Activated B cell treated with CpG ODN at 0.5 μM for 24 hours (primary cell): ENCODE measurements around the gene GREM1. TPM values are rescaled to one million over a fixed set of nuclear protein-coding genes. Genes with fewer than 3 reads are reported as not detected.

Source experiments
- ATAC-seq: fragments of 200-7000 bp; cut with Tn5 transposase; one replicate; pipeline ENCODE4 v1.10.0; 2021; ENCODE audit warnings: low read depth, mild to moderate bottlenecking, moderate library complexity
- CTCF ChIA-PET: fragments of 350-600 bp; sonication (Branson Sonifier 250); formaldehyde crosslinking; loops from one replicate; lab custom pipeline; 2021; ENCODE audit warnings: antibody characterized with exemption; lab: Charles Lee
- POLR2A ChIA-PET: fragments of 350-600 bp; sonication (Branson Sonifier 250); formaldehyde crosslinking; loops from one replicate; lab custom pipeline; 2021; ENCODE audit warnings: antibody characterized with exemption; lab: Charles Lee
- DNase-seq: peaks from one replicate; pipeline ENCODE4 v3.0.0; 2022
- H3K27ac Mint-ChIP-seq: one replicate; pipeline ENCODE4 v1.8.0; 2020; ENCODE audit warnings: mixed read lengths
- H3K27me3 Mint-ChIP-seq: one replicate; pipeline ENCODE4 v1.8.0; 2021; ENCODE audit warnings: mixed read lengths
- H3K36me3 Mint-ChIP-seq: one replicate; pipeline ENCODE4 v1.8.0; 2021; ENCODE audit warnings: low read depth, mixed read lengths
- H3K4me1 Mint-ChIP-seq: one replicate; pipeline ENCODE4 v1.8.0; 2021; ENCODE audit warnings: mixed read lengths
- H3K4me3 Mint-ChIP-seq: one replicate; pipeline ENCODE4 v1.8.0; 2020; ENCODE audit warnings: mild to moderate bottlenecking, mixed read lengths
- H3K9me3 Mint-ChIP-seq: one replicate; pipeline ENCODE4 v1.8.0; 2020; ENCODE audit warnings: mixed read lengths
- CTCF ChIP-seq: fragments of 200-600 bp; IDR thresholded peaks from one replicate; pipeline ENCODE4 v1.8.0; 2022; ENCODE audit warnings: antibody characterized with exemption, mild to moderate bottlenecking
- intact Hi-C: fragments of 100-400 bp; cut with micrococcal nuclease; formaldehyde crosslinking; loops from one replicate; pipeline ENCODE4 v1.15.1; 2024
- total RNA-seq: library from RNA; stranded (reverse); gene quantifications from 2 replicates; pipeline ENCODE4 v1.2.3, GENCODE V29; 2022

The GREM1 gene
- total RNA-seq, 1 donor from 2014 or later: not detected

GRCh38 chr15:32694222-32694983, 23.4 kb upstream of the GREM1 start:
- no peak for TF ChIP-seq CTCF
- H3K4me1 Mint-ChIP-seq: no peaks in the 10 kb centered on the region
- H3K27me3 Mint-ChIP-seq: peaks cover 4% of the 10 kb centered on the region
- no peaks in the 10 kb centered on the region for H3K9me3 Mint-ChIP-seq
- ATAC-seq (no peak), DNase-seq (no peak)
- intact Hi-C loops: no loop called here
- no peaks in the 10 kb centered on the region for H3K36me3 Mint-ChIP-seq
- no peak overlapping the region for H3K27ac Mint-ChIP-seq
- CTCF ChIA-PET: interaction anchor here (1.6 kb wide), 1 partner anchor 32 kb away, joined by 3 read pairs; no protein-coding TSS in a partner anchor
- POLR2A ChIA-PET: no interaction called here
- no peak overlapping the region for H3K4me3 Mint-ChIP-seq

DNA sequence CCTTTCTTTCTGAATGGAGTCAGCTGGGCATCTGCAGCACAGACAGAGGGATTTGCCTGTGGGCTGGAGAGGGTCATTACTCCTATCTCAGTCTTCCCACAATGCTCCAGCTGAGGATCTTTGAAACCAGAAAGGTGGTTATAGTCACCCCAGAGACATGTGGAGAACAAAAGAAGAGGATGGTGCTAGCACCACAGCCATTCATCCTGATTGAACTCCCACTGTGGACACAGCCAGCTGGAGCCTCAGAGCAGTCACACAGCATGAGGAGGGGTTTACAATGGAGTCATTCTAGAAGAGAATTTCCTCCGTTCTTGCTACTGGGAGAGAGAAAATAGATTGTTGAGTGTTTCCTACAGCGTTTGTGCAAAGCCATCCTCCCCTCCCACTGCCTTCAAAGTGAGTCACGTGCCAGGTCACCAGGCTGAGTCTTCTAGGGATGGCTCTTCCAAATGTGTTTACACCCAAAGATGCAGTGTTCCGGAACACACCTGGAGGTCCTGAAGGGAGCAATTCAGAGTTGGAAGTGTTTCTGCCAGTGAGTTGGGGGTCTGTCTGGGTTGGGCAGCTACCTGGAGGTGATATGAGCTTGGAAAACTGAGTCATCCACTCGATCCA, 18.9 kb upstream of the GREM1 start:
- no peak overlapping the region for H3K27ac Mint-ChIP-seq
- CTCF ChIA-PET: no interaction called here
- ATAC-seq (no peak), DNase-seq (no peak)
- intact Hi-C loops: no loop called here
- POLR2A ChIA-PET: no interaction called here
- no peak for TF ChIP-seq CTCF
- H3K36me3 Mint-ChIP-seq: no peaks in the 10 kb centered on the region
- H3K4me3 Mint-ChIP-seq: no peak overlapping the region
- H3K9me3 Mint-ChIP-seq: no peaks in the 10 kb centered on the region
- H3K4me1 Mint-ChIP-seq: no peaks in the 10 kb centered on the region
- peaks cover 14% of the 10 kb centered on the region for H3K27me3 Mint-ChIP-seq

DNA sequence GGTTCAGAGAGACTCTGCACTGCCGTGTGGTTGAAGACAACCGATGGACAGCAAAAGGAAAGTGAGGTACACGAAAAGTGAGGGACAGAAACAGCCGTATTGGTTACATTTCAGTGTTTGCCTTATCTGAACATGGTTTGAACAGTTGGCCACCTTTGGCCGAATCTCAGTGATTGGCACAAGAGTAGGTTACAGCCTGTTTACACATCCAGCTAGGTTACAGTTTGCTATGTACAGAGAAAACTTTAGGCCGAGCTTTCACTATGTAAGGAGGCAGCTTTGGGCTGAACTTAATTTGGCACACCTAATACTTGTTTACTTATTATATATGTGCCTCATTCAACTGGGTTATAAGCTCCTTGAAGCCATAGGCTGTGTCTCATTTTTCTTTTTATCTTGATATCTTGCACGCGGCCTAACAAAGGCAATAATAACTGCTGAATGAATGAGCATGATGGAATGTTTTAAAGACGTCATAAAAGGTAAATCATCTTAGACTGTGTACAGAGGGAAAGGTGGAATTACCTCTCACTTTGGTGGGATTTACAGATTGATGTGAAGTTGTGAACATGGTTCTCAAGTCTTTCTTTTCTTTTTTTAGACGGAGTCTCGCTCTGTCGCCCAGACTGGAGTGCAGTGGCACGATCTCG, 17.2 kb upstream of the GREM1 start:
- ChIA-PET CTCF (no interaction called here), POLR2A (no interaction called here)
- no peak for DNase-seq
- Mint-ChIP-seq H3K27ac (no peak overlapping the region), H3K4me3 (no peak overlapping the region), H3K27me3 (peaks cover 18% of the 10 kb centered on the region), H3K4me1 (no peaks in the 10 kb centered on the region), H3K9me3 (no peaks in the 10 kb centered on the region), H3K36me3 (no peaks in the 10 kb centered on the region)
- intact Hi-C loops: no loop called here
- no peak for ATAC-seq
- no peak for TF ChIP-seq CTCF

DNA sequence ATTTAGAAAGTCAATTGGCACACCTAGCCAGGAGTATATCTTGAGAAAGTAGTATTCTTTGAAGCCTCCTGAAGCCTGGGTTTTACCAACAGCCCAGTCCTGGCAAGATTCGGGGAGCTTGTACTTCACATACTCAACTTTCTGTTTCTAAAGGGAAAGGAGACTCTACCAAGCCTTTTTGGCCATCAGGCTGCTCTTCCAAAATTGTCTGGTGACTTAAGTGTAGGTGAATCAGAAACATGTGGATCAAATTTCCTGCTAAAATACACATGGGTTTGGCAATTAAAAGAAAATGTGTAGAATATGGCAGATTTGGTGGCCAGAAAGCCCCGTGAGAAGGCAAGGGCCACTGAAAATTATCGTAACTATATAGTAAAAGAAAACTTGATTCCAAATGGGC, 15.9 kb upstream of the GREM1 start:
- ATAC-seq: no peak
- intact Hi-C loops: no loop called here
- ChIA-PET CTCF (no interaction called here), POLR2A (no interaction called here)
- no peak overlapping the region for H3K27ac Mint-ChIP-seq
- no peak overlapping the region for H3K4me3 Mint-ChIP-seq
- TF ChIP-seq CTCF: no peak
- H3K27me3 Mint-ChIP-seq: peaks cover 19% of the 10 kb centered on the region
- no peaks in the 10 kb centered on the region for H3K9me3 Mint-ChIP-seq
- DNase-seq: no peak
- no peaks in the 10 kb centered on the region for H3K4me1 Mint-ChIP-seq
- H3K36me3 Mint-ChIP-seq: no peaks in the 10 kb centered on the region

GRCh38 chr15:32704395-32704981, 13.3 kb upstream of the GREM1 start:
- POLR2A ChIA-PET: no interaction called here
- DNase-seq: no peak
- no peaks in the 10 kb centered on the region for H3K4me1 Mint-ChIP-seq

More at GRCh38 chr15:32704395-32704981, 13.3 kb upstream of the GREM1 start:
- Mint-ChIP-seq H3K27me3 (peaks cover 32% of the 10 kb centered on the region), H3K27ac (no peak overlapping the region), H3K4me3 (no peak overlapping the region), H3K9me3 (no peaks in the 10 kb centered on the region), H3K36me3 (no peaks in the 10 kb centered on the region)
- CTCF ChIA-PET: no interaction called here
- ATAC-seq: no peak
- no peak for TF ChIP-seq CTCF
- intact Hi-C loops: no loop called here
